Measurements from ENCODE around the gene KIF21B. TPM values are rescaled to one million over a fixed set of nuclear protein-coding genes. Genes with fewer than 3 reads are reported as not detected.

The KIF21B gene
- total and polyA plus RNA-seq, 8 donors = 2.0 to 15.1 (median 9.5) TPM

- no peaks in the 10 kb centered on the region for H3K27me3 ChIP-seq
- ATAC-seq (no peak), DNase-seq (no peak)
- intact Hi-C loops (cut with DNase I) = no loop called here
- no peak for TF ChIP-seq CTCF (IDR thresholded peaks at IDR 0.05)
- no peak overlapping the region for H3K4me3 ChIP-seq
- H3K36me3 ChIP-seq = no peaks in the 10 kb centered on the region
- no peaks in the 10 kb centered on the region for H3K9me3 ChIP-seq
- no peak overlapping the region for H3K27ac ChIP-seq
- H3K4me1 ChIP-seq = no peaks in the 10 kb centered on the region
These were observed 35.9 kb upstream of the KIF21B start for GRCh38 chr1:201059401-201059800.

- H3K27me3 ChIP-seq = no peaks in the 10 kb centered on the region
- intact Hi-C loops (cut with DNase I) = no loop called here
- no peak overlapping the region for H3K4me3 ChIP-seq
- H3K36me3 ChIP-seq = no peaks in the 10 kb centered on the region
- DNase-seq = no peak
- no peak for ATAC-seq
- TF ChIP-seq CTCF (IDR thresholded peaks at IDR 0.05) = no peak
- H3K4me1 ChIP-seq = no peaks in the 10 kb centered on the region
- no peak overlapping the region for H3K27ac ChIP-seq
- no peaks in the 10 kb centered on the region for H3K9me3 ChIP-seq
These were observed 30.6 kb upstream of the KIF21B start for GRCh38 chr1:201054091-201054543.

GRCh38 chr1:201053155-201053860 is 29.8 kb upstream of the KIF21B start:
- intact Hi-C loops (cut with DNase I) = no loop called here
- no peaks in the 10 kb centered on the region for H3K27me3 ChIP-seq

GRCh38 chr1:201051399-201051798 is 27.9 kb upstream of the KIF21B start:
- no peak for ATAC-seq
- intact Hi-C loops (cut with DNase I) = no loop called here
- H3K27me3 ChIP-seq = no peaks in the 10 kb centered on the region

More at GRCh38 chr1:201053155-201053860, 29.8 kb upstream of the KIF21B start:
- H3K9me3 ChIP-seq = no peaks in the 10 kb centered on the region
- H3K36me3 ChIP-seq = no peaks in the 10 kb centered on the region
- H3K4me3 ChIP-seq = no peak overlapping the region
- H3K4me1 ChIP-seq = no peaks in the 10 kb centered on the region
- ATAC-seq (no peak), DNase-seq (no peak)
- no peak overlapping the region for H3K27ac ChIP-seq
- TF ChIP-seq CTCF (IDR thresholded peaks at IDR 0.05) = no peak

More at GRCh38 chr1:201051399-201051798, 27.9 kb upstream of the KIF21B start:
- H3K27ac ChIP-seq = no peak overlapping the region
- H3K4me1 ChIP-seq = no peaks in the 10 kb centered on the region
- DNase-seq = no peak
- TF ChIP-seq CTCF (IDR thresholded peaks at IDR 0.05) = no peak
- H3K36me3 ChIP-seq = no peaks in the 10 kb centered on the region
- no peak overlapping the region for H3K4me3 ChIP-seq
- H3K9me3 ChIP-seq = no peaks in the 10 kb centered on the region

Data from left lung (tissue), 10 donors.